AG04450 (cell line): Measurements from ENCODE around the gene METTL27. TPM values are rescaled to one million over a fixed set of nuclear protein-coding genes. Genes with fewer than 3 reads are reported as not detected.
A peak's percentile ranks its signal among the peaks of the same experiment; 100 is the strongest.

Experiments used
- CTCF ChIA-PET: fragments of 300-600, 350-600 bp; formaldehyde crosslinking; extraction: SDS; loops from one replicate; lab custom pipeline; 2022; ENCODE audit warnings: antibody characterized with exemption, inconsistent platforms; lab: Charles Lee
- POLR2A ChIA-PET: fragments of 350-600 bp; formaldehyde crosslinking; extraction: SDS; loops from one replicate; lab custom pipeline; 2021; ENCODE audit warnings: antibody characterized with exemption, inconsistent platforms; lab: Yijun Ruan, JAX
- DNase-seq: peaks from one replicate; pipeline ENCODE4 v3.0.0-alpha.2; 2011; ENCODE audit warnings: low read depth, low spot score
- H3K27ac ChIP-seq: one replicate; pipeline ENCODE4 v1.5.1; 2012; ENCODE audit warnings: low read depth, low read length, control low read depth
- H3K27me3 ChIP-seq: one replicate; pipeline ENCODE4 v1.6.0; 2012; ENCODE audit warnings: low read length; ENCODE audit not compliant: control insufficient read depth, insufficient read depth
- H3K4me3 ChIP-seq: 2 replicates; pipeline ENCODE4 v1.5.1; 2011; ENCODE audit warnings: mild to moderate bottlenecking, low read depth, low read length, control low read depth
- H3K9me3 ChIP-seq: 2 replicates; pipeline ENCODE4 v1.5.1; 2012; ENCODE audit warnings: low read length; ENCODE audit not compliant: control insufficient read depth, insufficient read depth
- polyA plus RNA-seq: library from polyadenylated mRNA; depleted of rRNA; stranded (reverse); fragments of >200 nt; gene quantifications from 2 replicates; pipeline ENCODE4 v1.2.3, GENCODE V29; 2011
- TF ChIP-seq, protein P1 (sequence below): IDR thresholded peaks from 2 replicates; pipeline ENCODE4 v1.5.1; 2011; ENCODE audit warnings: low read depth, low read length, control low read depth, inconsistent platforms

Gene METTL27
- polyA plus RNA-seq, 1 experiment, result 2.6 TPM

DNA sequence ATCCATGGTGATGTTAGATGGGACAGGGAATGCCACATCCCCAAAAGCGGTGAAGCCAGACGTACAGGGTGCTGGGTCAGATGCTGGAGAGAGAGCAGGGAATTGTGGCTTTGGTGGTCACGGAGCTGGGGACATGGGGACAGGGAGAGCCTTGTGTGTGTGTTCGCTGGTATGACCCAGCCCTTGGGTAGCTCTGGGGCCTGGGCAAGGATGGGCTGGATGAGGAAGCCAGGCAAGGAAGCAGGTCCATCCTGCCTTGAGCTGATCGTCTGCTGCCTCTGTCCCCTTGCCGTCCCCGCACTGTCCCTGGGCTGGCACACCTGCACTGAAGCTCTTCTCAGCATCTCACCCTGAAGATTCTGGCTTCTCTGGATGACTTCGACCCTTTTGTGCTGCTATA, 26.9 kb downstream of the METTL27 start:
- CTCF ChIA-PET, result interaction anchor here (1.1 kb wide), 1 partner anchor 35 kb away, joined by 3 read pairs; no protein-coding TSS in a partner anchor
- peaks cover 5% of the 10 kb centered on the region; the same call in 1 of the 2 replicates for H3K9me3 ChIP-seq
- no peak overlapping the region for H3K27ac ChIP-seq
- H3K4me3 ChIP-seq, result no peak overlapping the region
- TF ChIP-seq, protein P1, sequence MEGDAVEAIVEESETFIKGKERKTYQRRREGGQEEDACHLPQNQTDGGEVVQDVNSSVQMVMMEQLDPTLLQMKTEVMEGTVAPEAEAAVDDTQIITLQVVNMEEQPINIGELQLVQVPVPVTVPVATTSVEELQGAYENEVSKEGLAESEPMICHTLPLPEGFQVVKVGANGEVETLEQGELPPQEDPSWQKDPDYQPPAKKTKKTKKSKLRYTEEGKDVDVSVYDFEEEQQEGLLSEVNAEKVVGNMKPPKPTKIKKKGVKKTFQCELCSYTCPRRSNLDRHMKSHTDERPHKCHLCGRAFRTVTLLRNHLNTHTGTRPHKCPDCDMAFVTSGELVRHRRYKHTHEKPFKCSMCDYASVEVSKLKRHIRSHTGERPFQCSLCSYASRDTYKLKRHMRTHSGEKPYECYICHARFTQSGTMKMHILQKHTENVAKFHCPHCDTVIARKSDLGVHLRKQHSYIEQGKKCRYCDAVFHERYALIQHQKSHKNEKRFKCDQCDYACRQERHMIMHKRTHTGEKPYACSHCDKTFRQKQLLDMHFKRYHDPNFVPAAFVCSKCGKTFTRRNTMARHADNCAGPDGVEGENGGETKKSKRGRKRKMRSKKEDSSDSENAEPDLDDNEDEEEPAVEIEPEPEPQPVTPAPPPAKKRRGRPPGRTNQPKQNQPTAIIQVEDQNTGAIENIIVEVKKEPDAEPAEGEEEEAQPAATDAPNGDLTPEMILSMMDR, result no peak
- H3K27me3 ChIP-seq, result no peaks in the 10 kb centered on the region
- no peak for DNase-seq
- POLR2A ChIA-PET, result no interaction called here

DNA sequence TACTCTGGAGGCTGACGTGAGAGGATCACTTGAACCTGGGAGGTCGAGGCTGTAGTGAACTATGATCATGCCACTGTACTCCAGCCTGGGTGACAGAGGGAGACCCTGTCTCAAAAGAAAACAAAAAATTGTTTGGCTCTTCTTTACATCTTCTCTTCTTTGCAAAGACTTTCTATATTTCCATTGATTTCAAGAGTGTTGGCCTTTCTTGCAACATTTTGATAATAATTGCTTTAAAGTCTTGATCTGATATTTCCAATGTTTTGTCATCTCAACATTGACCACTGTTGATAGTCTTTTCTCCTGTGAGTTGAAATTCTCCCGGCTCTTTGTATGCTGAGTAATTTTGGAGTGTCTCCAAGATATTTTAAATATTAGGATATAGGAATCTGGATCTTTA, 29.3 kb downstream of the METTL27 start:
- TF ChIP-seq, protein P1, result no peak
- ChIA-PET POLR2A (no interaction called here), CTCF (interaction anchor here (1.2 kb wide), 1 partner anchor 37 kb away, joined by 4 read pairs; no protein-coding TSS in a partner anchor)
- no peak overlapping the region for H3K4me3 ChIP-seq
- no peak for DNase-seq
- H3K27ac ChIP-seq, result no peak overlapping the region
- H3K27me3 ChIP-seq, result no peaks in the 10 kb centered on the region
- H3K9me3 ChIP-seq, result peaks cover 5% of the 10 kb centered on the region; the same call in 1 of the 2 replicates

DNA sequence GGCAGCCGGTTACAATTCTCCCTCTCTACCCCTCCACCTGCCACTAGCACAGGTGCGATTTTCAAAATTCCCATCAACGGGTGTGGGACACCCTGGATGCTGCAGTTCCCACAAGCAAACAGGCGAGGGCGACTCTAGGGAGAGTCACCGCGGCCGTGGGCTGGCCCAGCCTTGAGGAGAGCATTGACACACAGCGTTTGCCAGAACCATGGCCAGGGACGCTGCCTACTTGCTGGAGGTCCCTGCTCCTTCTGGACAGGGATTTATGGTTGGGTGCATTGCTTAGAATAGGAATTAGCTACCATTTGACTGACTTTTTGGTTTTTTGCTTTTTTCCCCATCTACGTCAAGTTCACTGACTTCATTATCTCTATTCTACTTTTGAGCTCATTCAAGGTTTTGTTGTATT, 30.6 kb downstream of the METTL27 start:
- H3K4me3 ChIP-seq, result no peak overlapping the region
- TF ChIP-seq, protein P1, result peak; percentile 72
- H3K27me3 ChIP-seq, result no peaks in the 10 kb centered on the region
- H3K27ac ChIP-seq, result no peak overlapping the region
- peaks cover 5% of the 10 kb centered on the region; the same call in 1 of the 2 replicates for H3K9me3 ChIP-seq
- POLR2A ChIA-PET, result interaction anchor here (0.6 kb wide), 1 partner anchor 1654 kb away, joined by 3 read pairs; no protein-coding TSS in a partner anchor
- CTCF ChIA-PET, result interaction anchor here (0.6 to 3.3 kb wide), 11 partner anchors 8 to 52 kb away, joined by 3 to 39 read pairs (median 4); partner anchors contain the start of genes METTL27 and TMEM270
- no peak for DNase-seq

DNA sequence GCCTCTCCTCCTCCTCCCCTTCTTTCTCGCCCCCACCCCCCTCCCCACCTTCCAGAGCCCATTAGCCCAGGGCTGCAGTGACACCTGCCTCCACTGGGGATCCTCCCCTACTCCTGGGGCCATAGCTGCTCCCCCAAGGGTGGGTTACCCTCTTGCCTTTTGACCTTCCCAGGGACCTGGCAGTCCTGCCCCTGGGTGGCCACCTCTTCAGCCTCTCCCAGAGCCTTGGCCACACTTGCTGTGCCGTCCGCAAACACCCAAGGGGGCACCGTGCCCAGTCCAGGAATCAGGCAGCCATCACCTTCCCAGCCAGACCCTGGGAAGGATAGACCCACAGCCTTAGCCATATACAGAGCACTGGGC, 31.3 kb downstream of the METTL27 start:
- TF ChIP-seq, protein P1, result no peak
- ChIA-PET CTCF (interaction anchor here (1.3 to 3.3 kb wide), 4 partner anchors 8 to 44 kb away, joined by 3 to 39 read pairs (median 4); no protein-coding TSS in a partner anchor), POLR2A (no interaction called here)
- Histone ChIP-seq H3K4me3 (no peak overlapping the region), H3K9me3 (peaks cover 5% of the 10 kb centered on the region; the same call in 1 of the 2 replicates), H3K27ac (no peak overlapping the region), H3K27me3 (no peaks in the 10 kb centered on the region)
- DNase-seq, result no peak

DNA sequence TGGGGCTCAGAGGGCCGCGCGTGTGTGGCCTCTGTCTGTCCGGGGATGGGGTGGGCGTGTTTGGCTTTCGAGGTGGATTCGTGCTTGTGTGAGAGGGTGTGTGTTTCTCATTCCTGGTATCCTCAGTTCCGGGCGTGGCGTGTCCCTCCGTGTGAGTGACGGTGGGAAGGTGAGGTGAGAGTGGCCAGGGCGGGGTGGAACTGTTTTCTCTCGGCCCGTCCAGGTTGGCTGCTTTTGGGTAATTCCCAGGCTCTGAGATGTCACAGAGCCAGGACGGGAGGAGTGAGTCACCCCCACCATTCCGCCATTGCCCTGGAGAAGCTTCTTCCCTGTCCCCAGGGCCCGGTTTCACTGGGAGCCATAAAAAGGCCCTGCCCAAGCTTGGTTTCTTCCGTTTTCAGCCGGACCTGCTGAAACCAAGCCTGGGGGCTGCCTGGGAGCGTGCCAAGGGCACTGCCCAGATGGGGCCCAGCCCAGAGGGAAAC, 32.8 kb downstream of the METTL27 start:
- H3K4me3 ChIP-seq, result no peak overlapping the region
- peaks cover 5% of the 10 kb centered on the region; the same call in 1 of the 2 replicates for H3K9me3 ChIP-seq
- no peak overlapping the region for H3K27ac ChIP-seq
- TF ChIP-seq, protein P1, result no peak
- no peak for DNase-seq
- ChIA-PET POLR2A (no interaction called here), CTCF (interaction anchor here (3.3 kb wide), 1 partner anchor 46 kb away, joined by 39 read pairs; no protein-coding TSS in a partner anchor)
- H3K27me3 ChIP-seq, result no peaks in the 10 kb centered on the region
